Epidermal melanocyte (primary cell): ENCODE measurements around the gene SUDS3.

Experiments
- DNase-seq: peaks from one replicate; pipeline ENCODE4 v3.0.0; 2011; ENCODE audit warnings: low spot score; ENCODE audit not compliant: insufficient read length

Gene SUDS3

DNA sequence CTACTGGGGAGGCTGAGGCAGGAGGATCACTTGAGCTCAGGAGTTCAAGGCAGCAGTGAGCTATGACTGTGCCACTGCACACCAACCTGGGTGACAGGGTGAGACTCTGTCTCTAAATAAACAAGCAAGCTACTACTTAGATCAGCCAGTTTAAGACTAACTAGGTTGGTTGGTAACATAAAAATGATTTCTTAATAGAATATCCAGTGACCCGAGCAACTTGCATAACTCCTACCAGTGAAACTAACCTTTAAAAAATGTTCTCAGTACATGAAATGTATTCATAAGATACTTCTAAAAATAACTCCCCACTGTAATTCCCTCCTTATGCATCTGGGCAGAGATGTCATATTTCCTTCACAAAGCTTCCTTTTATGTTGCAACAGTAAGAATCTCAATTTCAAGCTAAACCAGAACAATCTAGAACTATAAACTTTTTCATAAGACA lies 19.5 kb upstream of the SUDS3 start:
- peak; percentile 71 for DNase-seq

- peak; percentile 57 for DNase-seq
Measured at GRCh38 chr12:118357257-118358007, 18.9 kb upstream of the SUDS3 start.

- DNase-seq: no peak
Measured at GRCh38 chr12:118358008-118358359, 18.4 kb upstream of the SUDS3 start.

DNA sequence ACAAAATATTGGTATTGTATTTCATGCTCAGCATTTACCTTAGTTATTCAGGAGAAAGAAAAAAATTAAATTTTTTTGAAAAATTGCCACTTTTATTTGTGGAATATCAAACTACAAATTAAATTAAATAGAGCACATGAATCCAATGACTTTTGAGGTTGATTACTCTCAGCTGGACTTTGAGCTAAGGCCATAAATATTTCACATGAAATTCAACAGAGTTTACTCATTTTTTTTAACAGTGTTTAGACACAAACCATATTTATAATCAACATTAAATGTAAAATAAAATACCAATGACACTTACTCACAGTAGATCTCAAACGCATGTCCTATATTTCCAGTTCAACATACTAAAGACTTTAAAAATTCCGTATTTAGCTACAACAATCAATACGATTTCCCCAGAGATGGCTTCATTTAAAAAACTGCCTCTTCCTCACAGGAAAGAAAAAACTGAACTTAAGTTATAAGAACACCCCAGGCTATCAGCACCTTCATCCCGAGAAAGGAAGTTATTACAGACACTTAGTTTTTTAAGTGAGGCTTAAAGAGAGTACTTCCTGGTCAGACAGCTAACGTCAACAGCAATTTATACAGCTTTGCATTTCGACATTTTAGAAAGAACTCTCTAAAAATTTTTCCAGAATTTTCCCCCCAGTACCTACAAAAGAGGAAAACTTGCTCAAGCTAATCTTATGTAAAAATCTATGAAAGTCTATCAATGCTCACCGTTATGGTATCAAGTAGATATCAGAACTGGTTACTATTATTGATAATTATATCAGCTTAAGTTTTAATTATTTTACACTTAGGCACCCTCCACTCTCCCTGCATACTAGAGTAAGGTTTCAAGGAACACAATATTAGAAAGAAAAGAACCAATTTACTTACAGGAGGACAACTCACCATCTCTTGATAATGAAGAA lies 17.5 kb upstream of the SUDS3 start:
- no peak for DNase-seq

- no peak for DNase-seq
Measured at GRCh38 chr12:118359541-118359915, 16.8 kb upstream of the SUDS3 start.

DNA sequence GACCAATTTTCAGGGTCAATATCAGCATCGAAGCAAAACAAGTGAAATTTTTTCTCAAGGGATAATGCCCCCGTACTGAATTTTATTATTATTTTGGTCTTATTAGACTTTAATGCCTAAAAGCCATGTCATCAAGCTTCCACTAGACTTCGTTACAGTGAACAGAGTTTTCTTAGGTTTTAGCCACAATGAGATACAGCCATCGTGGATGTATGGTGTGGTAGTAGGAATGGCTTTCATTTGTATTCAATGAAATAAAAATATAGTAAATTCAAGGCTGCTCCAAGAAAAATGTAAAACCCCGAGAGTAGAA lies 15.3 kb upstream of the SUDS3 start:
- no peak for DNase-seq

DNA sequence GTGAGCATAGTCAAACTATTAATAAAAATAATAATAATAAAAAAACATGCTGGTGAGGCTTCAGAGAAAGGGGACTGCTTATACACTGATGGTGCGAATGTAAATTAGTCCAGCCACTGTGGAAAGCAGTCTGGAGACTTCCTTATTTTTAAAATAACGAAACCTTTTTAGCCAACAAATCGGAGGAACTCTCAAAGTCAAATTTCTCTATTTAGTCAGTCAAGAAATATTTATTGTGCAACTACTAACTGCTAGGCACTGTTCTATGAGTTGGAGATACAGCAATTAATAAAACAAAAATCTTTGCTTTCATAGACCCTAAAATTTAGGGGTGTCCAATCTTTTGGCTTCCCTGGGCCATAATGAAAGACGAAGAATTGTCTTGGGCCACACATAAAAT lies 14.5 kb upstream of the SUDS3 start:
- DNase-seq: no peak

DNA sequence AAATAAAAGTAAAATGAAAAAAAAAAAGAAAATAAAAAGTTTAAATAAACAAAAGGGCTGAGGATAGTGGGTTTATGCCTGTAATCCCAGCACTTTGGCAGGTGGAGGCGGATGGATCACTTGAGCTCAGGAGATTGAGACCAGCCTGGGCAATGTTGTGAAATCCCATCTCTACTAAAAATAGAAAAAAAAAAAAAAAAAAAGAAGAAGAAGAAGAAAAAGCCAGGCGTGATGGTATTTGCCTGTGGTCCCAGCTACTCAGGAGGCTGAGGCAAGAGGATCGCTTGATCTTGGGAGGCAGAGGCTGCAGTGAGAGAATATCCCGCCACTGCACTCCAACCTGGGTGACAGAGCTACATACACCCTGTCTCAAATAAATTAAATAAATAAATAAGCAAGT lies 7.5 kb upstream of the SUDS3 start:
- no peak for DNase-seq

DNA sequence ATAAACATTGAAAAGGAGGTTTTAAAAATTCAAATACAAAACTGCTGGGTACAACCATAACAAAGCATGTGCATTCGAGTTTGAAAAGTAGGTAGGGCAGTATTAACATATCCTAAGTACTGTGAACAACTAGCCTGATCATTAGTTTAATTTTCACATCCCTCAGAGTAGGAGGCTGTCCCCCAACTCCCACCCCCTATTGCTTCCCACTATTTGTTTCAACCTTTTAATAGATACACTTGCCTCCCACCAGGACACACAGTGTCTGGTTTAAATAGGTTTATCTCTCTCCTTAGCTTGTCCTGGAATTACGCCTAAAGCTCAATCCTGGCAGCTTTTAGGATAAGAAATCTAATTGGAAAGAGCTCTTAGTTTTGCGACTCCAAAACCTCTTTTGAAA lies 5.8 kb upstream of the SUDS3 start:
- DNase-seq: no peak

DNA sequence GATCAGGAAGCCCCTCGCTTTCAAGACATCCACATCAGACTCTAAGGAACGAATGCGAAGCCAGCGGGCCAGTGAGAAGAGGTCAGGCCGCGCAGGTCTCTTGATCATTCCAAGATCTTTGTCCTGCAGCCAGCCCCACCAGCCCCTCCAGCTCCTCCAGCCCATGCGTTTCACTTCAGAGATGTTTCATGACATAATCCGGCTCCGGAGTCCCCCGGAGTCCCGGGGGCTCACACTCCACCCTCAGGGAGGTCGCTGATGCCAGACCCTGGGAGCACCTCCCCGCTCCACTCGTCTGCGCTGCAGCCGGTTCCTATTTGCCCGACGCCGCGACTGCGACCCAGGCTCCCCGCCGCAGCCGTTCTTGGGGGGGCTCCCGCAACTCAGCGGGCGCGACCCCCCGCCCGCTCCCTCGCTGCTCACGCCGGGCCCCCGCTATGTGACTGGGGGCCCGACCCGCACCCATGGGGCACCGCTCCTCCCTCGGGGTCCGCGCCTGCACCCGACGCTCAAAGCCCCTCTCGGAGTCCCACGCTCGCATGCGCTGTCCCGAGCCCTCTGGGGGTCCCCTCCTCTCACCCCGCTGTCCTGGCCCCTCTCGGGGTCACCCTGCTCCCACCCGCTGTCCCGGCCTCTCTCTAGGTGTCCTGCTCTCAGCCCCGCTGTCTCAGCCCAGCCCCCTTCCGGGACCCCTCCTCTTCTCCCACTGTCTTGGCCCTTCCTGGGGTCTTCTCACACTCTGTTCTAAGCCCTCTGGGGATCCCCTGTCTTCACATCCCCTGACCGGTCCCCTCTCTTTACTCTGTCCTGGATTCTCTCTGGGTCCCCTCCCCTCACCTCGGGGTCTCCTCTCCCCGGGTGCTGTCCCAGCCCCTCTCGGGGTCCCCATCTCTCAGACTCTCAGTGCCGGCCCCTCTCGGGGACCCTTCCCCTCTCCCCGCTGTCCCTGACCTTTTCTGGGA lies 4.8 kb upstream of the SUDS3 start:
- no peak for DNase-seq

DNA sequence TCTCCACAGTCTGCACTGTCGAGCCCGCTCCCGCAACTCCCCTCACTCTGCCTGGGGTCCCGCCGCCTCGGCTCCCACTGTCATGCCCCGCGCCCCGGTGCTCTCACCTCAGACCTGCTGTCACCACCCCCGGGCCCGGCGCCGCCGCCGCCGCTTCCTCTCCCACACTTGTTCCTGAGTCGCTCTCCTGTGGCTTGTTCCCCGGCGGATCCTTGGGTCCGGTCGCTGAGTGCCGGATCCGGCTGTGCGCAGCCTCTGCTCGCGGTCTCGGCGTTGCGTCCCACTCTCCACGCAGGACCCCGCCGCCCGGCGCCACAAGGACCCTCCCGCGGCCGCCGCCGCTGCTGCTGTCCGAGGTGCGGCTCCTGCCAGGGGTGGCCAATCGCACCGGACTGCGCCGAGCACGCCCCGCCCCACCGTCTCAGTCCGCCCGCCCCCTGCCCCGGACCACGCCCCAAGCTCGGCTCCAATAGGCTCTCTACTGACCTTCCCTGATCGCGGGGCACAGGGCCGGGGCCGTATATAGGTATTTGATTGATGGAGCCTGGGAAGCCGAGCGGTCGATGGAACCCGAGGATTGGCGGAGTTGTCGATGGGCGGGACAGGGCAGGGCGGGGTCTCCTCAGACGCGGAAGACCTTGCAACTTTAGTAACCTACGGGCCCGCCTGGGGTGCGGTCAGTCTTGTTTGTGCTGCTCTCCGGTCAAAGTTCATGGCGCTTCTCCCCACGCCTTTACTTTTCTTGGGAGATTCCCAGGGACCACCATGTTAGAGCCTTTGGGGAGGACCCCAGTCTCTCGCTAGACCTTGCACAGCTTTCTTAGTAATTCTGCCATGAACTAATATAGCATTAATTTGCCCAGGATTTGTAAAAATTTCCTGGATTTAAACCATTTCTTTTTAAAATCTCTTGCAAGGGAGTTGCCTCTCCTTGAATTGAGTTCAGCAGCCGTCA lies 3.5 kb upstream of the SUDS3 start, which contains the start of gene TAOK3:
Gene TAOK3 (minus strand): TSS at position 367 of the 955 bp plus-strand sequence. CDS start 117,340 bp downstream, outside the sequence.
- DNase-seq: peak; percentile 86

DNA sequence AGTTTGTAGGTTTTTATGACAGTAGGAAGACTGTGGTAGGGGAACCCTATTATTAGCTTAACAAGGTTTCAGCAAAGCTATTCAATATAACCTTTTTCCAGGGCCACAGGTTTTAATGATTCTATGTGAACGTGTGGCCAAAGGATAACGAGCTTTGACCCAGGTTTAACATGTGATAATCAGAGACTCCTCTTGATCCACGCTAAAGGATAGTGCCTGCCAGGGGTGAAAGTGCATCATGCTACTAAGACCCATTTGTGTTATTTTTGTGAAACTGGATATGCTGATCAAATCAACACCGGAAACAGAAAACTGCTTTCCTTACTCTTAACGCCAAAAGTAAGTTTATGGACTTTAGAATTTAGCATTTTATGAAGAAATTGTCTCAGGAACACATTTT lies 2.7 kb upstream of the SUDS3 start:
- no peak for DNase-seq

DNA sequence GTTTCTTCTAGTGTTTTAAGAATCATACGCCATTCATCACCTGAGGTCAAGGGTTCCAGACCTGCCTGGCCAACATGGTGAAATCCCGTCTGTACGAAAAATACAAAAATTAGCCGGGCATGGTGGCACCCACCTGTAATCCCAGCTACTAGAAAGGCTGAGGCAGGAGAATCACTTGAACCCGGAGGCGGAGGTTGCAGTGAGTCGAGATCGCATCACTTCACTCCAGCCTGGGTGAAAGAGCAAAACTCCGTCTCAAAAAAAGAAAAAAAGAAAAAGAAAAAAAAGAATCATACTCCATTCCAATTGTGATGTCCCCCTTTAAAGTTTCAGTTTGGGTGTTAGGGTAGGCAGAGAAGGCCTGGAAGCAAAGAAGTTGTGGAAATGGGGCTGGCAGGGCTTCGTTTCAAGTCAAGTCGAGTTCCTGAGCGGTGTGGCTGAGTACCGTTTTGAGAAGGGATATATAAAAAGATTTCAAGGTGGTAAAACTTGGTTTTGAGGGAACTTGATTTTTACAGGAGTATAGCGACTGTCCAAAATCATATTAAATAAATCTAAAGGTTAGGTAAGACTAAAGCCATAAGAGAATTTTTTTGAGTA lies 2.1 kb upstream of the SUDS3 start:
- DNase-seq: no peak

- DNase-seq: no peak
Measured at GRCh38 chr12:118374909-118375308, 1.4 kb upstream of the SUDS3 start.

DNA sequence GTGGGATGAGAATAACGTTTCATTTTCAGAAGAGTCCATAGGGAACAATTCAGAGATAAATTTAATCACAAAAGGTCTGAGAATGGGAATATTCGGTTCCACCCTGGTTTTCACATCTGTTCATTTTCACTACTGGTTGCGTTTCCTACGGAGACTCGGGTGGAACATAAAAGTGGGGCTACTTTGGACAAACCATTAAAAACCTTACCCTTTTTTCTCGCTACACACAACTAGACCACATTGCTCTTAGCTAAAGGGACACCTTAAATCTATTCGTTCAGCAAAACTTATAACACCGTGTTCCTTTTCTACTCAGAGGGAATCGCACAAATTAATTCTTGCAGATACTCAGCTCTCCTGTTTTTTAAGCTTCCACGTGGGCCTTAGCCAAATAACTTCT lies 1.0 kb upstream of the SUDS3 start:
- DNase-seq: no peak

DNA sequence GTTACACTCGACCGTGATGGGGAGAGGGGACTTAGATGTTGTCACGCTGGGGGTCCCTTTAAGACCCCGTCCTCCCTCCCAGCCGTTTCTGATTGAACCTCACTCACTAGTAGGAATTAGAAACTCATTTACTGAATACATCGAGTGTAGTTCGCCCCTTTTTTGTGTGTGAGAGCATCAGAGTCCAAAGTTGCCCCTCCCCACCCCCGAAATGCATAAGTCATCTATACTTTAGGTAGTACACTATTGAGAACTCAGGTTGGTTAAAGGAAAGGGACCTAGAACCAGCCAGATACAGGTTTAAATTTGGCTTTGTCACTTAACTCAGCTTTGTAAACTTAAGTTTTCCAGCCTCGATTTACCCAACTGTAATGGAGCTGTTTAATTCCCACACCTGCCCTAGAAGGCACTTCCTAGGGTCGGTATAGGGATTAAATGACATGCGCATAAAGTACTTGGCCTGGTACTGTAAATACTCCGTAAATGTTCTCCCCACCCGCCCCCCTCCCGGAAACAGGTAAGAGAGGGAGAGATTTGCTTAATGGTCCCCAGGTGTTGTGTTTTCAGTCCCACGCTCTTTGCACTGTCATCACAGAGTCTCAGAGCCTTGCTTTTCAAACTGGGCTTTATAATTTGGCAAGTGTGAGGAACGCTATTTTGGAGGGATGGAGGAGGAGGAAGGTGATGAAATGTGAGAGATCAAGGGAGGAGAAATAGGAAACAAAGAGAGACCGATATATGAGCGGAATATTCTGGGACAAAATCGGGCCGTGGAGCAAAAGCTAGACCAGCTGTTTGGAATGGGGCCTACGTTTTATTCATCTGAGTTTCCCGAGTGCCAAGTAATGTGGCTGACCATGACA lies 897 bp downstream of the SUDS3 start:
- no peak for DNase-seq

DNA sequence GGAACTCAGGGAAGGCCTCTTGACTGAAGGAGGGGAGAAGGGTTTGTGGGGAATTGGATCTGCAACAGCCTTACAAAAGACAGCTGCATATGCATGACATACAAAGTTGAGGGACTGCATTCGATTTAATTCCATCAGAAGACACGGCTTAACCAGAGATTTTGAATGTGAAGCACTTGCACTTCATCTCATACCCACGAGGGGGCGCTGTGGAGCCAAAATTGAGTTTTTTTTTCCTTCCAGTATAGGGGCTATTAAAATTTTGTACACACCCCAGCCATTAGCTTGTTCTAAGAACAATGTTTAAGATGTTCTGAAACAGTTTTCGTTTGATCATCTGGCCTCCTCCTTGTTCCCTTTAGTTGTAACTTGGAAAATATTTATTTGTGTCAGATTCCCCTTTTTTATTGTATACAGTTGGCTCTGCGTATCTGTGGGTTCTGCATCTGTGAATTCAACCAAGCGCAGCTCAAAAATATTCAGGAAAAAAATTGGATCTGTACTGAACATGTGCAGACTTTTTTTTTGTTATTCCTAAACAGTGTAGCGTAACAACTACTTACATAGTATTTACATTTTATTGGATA lies 1.6 kb downstream of the SUDS3 start:
- DNase-seq: peak; percentile 78

- DNase-seq: no peak
Measured at GRCh38 chr12:118391424-118391823, 15.1 kb downstream of the SUDS3 start.

DNA sequence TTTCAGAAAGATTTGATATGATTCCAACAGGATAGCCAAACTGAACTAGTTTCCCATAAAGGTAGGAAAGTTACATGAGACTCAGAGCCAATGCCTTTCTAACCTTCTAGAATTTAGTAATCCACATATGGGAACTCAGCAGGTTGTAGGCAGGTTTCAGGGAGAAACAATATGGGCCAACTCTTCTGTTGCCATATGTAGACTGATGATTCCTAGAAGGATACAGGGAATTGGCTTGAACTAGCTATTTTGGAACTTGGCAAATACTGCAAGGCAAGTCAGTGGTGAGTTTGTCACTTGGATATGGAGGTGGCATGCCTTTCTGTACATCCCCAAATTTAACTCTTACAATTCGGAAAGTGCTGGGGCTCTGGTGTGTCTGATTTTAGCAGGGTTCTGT lies 15.5 kb downstream of the SUDS3 start:
- no peak for DNase-seq
